ENCODE results near the gene SIX3. TPM values are rescaled to one million over a fixed set of nuclear protein-coding genes. Genes with fewer than 3 reads are reported as not detected.

SIX3 gene
- total and polyA plus RNA-seq, 2 donors (not counting 3 experiments of a cell fraction or from before 2014, with no cell fraction given) = not detected

DNA sequence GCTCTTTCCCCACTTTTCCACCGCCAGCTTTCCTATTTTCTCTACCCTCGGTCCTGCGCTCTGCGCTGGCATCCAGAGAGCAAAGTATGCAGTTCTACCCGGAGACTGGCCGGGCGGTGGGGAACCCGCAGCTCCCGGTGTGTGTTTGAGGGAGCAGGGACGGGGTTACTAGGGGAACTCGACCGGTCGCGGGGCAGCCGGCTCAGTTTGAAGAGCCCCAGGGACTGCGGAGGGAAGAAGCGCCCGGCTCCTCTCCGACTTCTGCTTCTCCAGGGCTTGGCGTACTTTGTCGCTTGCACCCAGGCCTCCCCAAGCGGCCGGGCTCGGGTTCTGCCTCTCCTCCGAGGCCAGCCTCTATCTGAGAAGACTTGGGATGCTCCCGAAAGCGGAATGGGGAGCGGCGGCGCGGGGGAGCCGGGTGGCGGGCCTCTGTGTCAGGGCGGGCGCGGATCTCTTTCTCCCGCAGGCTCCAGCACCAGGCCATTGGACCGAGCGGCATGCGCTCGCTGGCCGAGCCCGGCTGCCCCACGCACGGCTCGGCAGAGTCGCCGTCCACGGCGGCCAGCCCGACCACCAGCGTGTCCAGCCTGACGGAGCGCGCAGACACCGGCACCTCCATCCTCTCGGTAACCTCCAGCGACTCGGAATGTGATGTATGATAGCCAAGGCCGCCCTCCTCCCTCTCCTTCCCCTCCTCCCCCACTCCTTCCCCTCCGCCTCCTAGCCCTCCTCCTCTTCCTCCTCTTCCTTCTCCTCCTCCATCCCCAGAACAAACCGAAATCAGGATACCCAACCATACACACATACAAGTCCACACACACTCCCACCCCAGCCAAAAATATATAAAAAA, 2.8 kb downstream of the SIX3 start:
- H4K20me1 ChIP-seq (replicated peaks; ENCODE audit: control insufficient read depth, extremely low read depth, insufficient read depth, low read length) = no peaks in the 10 kb centered on the region
- H3K9ac ChIP-seq (replicated peaks; ENCODE audit: extremely low read depth, insufficient read depth, low read length) = no peak overlapping the region
- no peaks in the 10 kb centered on the region for H3K36me3 ChIP-seq (ENCODE audit: control insufficient read depth in 2 of 2, extremely low read depth in 1 of 2, insufficient read depth in 2 of 2, low read length in 2 of 2)
- no peaks in the 10 kb centered on the region for H3K4me1 ChIP-seq (ENCODE audit: control insufficient read depth, extremely low read depth, insufficient read depth, low read length)
- DNase-seq (ENCODE audit: low read depth, low spot score) (no peak), FAIRE-seq (no peak)
- TF ChIP-seq POLR2A (IDR thresholded peaks at IDR 0.05; ENCODE audit: low read depth, low read length) (no peak), POLR2AphosphoS5 (IDR thresholded peaks at IDR 0.05; ENCODE audit: insufficient read depth, low read depth, low read length) (no peak), EZH2 (IDR thresholded peaks at IDR 0.05; ENCODE audit: borderline replicate concordance, low read depth, low read length, severe bottlenecking) (peak; percentile 94)
- TF ChIP-seq, protein P1, sequence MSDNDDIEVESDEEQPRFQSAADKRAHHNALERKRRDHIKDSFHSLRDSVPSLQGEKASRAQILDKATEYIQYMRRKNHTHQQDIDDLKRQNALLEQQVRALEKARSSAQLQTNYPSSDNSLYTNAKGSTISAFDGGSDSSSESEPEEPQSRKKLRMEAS (IDR thresholded peaks at IDR 0.05; ENCODE audit: insufficient read depth, insufficient read length) = no peak
- H3K27ac ChIP-seq (ENCODE audit: insufficient read depth, low read depth, low read length) = no peak overlapping the region
- peaks cover 87 to 98% of the 10 kb centered on the region in 2 experiments for H3K27me3 ChIP-seq (ENCODE audit: control insufficient read depth in 2 of 2, insufficient read depth in 2 of 2, low read length in 2 of 2)
- BruUV-seq (replicated peaks) = no TSS peak
- H2AFZ ChIP-seq (ENCODE audit: low read depth, low read length) = no peak overlapping the region
- H3K4me3 ChIP-seq (replicated peaks in 1 of 3; ENCODE audit: insufficient read depth in 1 of 3, low read depth in 1 of 3, low read length in 3 of 3) = no peak overlapping the region
- H3K9me1 ChIP-seq (replicated peaks; ENCODE audit: control insufficient read depth, extremely low read depth, insufficient read depth, low read length) = no peaks in the 10 kb centered on the region
- H3K9me3 ChIP-seq (replicated peaks; ENCODE audit: control insufficient read depth, insufficient read depth, low read length) = no peaks in the 10 kb centered on the region
- H3K4me2 ChIP-seq (ENCODE audit: insufficient read depth, low read length) = no peak overlapping the region
- ChIA-PET POLR2A (no interaction called here), CTCF (interaction anchor here (1.0 to 1.7 kb wide), 2 partner anchors 11 to 465 kb away, joined by 3 to 5 read pairs; no protein-coding TSS in a partner anchor)
- dilution Hi-C loops (cut with MboI; ENCODE audit: extremely low pct_ligation_motif_present, low sequenced_read_pairs) (no loop called here), intact Hi-C loops (cut with micrococcal nuclease) (loop anchor here (5.0 kb wide), 1 partner anchor 142 kb away; no protein-coding TSS in a partner anchor)
- no peaks in the 10 kb centered on the region for H3K79me2 ChIP-seq (ENCODE audit: control insufficient read depth, insufficient read depth, low read length)

DNA sequence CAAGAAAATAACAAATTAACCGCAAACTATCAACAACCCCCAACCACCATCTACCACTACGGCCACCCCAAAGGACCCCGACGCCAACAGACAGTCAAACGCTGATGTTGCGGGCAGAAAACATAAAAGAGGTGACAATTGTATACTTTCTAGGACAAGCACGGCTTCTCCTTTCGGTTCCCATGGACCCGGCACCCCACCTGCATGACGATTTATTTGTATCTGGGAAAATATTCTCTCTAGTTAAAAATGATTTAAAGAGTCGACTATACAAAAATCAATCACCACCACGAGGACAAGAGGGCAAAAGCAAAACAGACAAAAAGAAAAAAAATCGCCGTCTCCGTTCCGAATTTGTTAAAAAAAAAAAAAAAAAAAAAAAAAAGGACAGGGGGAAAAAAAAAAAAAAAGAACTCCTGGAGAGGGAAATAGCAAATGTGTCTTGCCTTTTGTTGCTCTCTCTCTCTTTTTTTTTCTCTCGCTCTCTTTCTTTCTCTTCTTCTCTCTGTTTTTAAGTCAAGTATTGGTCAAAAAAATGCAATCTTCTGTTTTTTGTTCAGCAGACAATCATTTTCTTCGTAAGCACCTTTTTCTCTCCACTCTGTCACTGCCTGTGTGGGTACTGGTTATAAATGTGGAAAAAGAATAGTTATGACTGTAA, 3.6 kb downstream of the SIX3 start:
- POLR2A ChIA-PET = no interaction called here
- CTCF ChIA-PET = no interaction called here
- Histone ChIP-seq H3K4me1 (ENCODE audit: control insufficient read depth, extremely low read depth, insufficient read depth, low read length) (no peaks in the 10 kb centered on the region), H3K27ac (ENCODE audit: insufficient read depth, low read depth, low read length) (no peak overlapping the region), H3K9me3 (replicated peaks; ENCODE audit: control insufficient read depth, insufficient read depth, low read length) (no peaks in the 10 kb centered on the region), H2AFZ (ENCODE audit: low read depth, low read length) (no peak overlapping the region), H3K27me3 (ENCODE audit: control insufficient read depth in 2 of 2, insufficient read depth in 2 of 2, low read length in 2 of 2) (peaks cover 85 to 98% of the 10 kb centered on the region in 2 experiments), H3K9me1 (replicated peaks; ENCODE audit: control insufficient read depth, extremely low read depth, insufficient read depth, low read length) (no peaks in the 10 kb centered on the region), H3K4me2 (ENCODE audit: insufficient read depth, low read length) (no peak overlapping the region), H3K79me2 (ENCODE audit: control insufficient read depth, insufficient read depth, low read length) (no peaks in the 10 kb centered on the region), H3K9ac (replicated peaks; ENCODE audit: extremely low read depth, insufficient read depth, low read length) (no peak overlapping the region), H4K20me1 (replicated peaks; ENCODE audit: control insufficient read depth, extremely low read depth, insufficient read depth, low read length) (no peaks in the 10 kb centered on the region), H3K4me3 (replicated peaks in 1 of 3; ENCODE audit: insufficient read depth in 1 of 3, low read depth in 1 of 3, low read length in 3 of 3) (no peak overlapping the region), H3K36me3 (ENCODE audit: control insufficient read depth in 2 of 2, extremely low read depth in 1 of 2, insufficient read depth in 2 of 2, low read length in 2 of 2) (no peaks in the 10 kb centered on the region)
- DNase-seq (ENCODE audit: low read depth, low spot score) (no peak), FAIRE-seq (no peak)
- TF ChIP-seq FOS (IDR thresholded peaks at IDR 0.05; ENCODE audit: borderline replicate concordance, insufficient read depth, low read length) = no peak
- TF ChIP-seq POLR2A (IDR thresholded peaks at IDR 0.05; ENCODE audit: low read depth, low read length) = no peak
- TF ChIP-seq POLR2AphosphoS5 (IDR thresholded peaks at IDR 0.05; ENCODE audit: insufficient read depth, low read depth, low read length) = no peak
- TF ChIP-seq, protein P1 (IDR thresholded peaks at IDR 0.05; ENCODE audit: insufficient read depth, insufficient read length) = no peak
- no peak for TF ChIP-seq MYC (IDR thresholded peaks at IDR 0.05; ENCODE audit: low read depth, low read length)
- TF ChIP-seq EZH2 (IDR thresholded peaks at IDR 0.05; ENCODE audit: borderline replicate concordance, low read depth, low read length, severe bottlenecking) = no peak
- no TSS peak for BruUV-seq (replicated peaks)
- dilution Hi-C loops (cut with MboI; ENCODE audit: extremely low pct_ligation_motif_present, low sequenced_read_pairs) = no loop called here
- intact Hi-C loops (cut with micrococcal nuclease) = loop anchor here (5.0 kb wide), 1 partner anchor 143 kb away; no protein-coding TSS in a partner anchor
